ENCODE measurements around the gene MUC6.

The MUC6 gene, protein sequence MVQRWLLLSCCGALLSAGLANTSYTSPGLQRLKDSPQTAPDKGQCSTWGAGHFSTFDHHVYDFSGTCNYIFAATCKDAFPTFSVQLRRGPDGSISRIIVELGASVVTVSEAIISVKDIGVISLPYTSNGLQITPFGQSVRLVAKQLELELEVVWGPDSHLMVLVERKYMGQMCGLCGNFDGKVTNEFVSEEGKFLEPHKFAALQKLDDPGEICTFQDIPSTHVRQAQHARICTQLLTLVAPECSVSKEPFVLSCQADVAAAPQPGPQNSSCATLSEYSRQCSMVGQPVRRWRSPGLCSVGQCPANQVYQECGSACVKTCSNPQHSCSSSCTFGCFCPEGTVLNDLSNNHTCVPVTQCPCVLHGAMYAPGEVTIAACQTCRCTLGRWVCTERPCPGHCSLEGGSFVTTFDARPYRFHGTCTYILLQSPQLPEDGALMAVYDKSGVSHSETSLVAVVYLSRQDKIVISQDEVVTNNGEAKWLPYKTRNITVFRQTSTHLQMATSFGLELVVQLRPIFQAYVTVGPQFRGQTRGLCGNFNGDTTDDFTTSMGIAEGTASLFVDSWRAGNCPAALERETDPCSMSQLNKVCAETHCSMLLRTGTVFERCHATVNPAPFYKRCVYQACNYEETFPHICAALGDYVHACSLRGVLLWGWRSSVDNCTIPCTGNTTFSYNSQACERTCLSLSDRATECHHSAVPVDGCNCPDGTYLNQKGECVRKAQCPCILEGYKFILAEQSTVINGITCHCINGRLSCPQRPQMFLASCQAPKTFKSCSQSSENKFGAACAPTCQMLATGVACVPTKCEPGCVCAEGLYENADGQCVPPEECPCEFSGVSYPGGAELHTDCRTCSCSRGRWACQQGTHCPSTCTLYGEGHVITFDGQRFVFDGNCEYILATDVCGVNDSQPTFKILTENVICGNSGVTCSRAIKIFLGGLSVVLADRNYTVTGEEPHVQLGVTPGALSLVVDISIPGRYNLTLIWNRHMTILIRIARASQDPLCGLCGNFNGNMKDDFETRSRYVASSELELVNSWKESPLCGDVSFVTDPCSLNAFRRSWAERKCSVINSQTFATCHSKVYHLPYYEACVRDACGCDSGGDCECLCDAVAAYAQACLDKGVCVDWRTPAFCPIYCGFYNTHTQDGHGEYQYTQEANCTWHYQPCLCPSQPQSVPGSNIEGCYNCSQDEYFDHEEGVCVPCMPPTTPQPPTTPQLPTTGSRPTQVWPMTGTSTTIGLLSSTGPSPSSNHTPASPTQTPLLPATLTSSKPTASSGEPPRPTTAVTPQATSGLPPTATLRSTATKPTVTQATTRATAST (N-terminal part only)

DNA sequence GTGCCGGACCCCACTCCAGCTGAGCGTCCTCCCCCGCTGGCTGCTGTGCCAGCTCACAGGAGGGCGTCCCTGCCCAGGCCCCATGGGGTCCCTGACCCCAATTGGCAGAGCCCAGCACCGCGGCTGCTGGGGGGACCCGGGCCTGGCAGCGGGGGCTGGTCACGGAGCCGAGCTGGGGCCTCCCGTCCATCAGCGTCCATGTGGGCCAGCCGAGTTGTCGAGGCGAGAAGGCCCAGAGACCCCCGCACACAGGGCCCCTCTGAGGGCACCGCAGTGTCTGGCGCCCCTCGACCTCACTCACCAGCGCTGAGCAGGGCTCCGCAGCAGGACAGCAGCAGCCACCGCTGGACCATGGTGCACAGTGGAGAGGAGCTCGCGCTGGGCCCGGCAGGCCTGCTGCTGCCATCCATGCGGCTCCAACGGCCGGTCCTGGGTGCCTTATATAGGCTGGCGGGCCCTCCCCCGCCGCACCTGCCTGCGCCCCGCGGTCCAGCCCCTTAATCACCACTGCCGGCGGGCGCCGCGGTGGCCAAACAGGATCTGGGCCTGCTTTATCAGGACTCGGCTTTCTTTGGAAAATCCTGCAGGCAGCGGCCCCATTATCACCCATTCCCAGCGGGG lies at the start of gene MUC6:
Gene MUC6, minus strand, starts transcription at position 416 of the 621 bp plus-strand sequence. Its CDS starts 63 bp downstream, at position 353.
- no peak for DNase-seq

GRCh38 chr11:1085440-1086170 lies 49.1 kb upstream of the MUC6 start:
- no peak for DNase-seq

DNA sequence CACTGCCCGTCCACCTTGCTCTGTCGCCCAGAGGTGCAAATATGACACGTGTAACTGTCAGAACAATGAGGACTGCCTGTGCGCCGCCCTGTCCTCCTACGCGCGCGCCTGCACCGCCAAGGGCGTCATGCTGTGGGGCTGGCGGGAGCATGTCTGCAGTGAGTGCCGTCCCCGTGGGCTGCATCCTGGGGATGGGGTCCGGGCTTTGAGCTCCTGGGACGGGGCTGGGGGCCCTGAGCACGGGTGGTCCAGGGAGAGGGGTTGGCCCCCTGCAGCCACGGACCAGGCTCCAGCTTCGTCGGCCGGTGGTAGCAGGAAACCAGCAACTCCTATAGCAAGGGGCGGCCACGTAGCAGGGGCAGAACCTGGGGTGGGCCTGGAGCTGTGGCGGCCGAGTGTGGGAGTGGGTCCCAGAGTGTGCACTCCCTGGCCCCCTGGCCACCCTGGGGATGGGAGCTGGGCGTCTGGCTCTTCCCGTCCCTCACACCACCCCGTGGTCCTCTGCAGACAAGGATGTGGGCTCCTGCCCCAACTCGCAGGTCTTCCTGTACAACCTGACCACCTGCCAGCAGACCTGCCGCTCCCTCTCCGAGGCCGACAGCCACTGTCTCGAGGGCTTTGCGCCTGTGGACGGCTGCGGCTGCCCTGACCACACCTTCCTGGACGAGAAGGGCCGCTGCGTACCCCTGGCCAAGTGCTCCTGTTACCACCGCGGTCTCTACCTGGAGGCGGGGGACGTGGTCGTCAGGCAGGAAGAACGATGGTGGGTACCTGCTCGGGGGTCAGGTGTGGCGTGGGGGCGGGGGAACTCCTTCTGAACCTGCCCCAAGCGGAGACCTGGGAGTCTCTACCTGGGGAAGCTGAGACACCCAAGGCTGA lies 48.3 kb upstream of the MUC6 start:
- no peak for DNase-seq

GRCh38 chr11:1083621-1084551 lies 47.4 kb upstream of the MUC6 start:
- DNase-seq, result no peak

DNA sequence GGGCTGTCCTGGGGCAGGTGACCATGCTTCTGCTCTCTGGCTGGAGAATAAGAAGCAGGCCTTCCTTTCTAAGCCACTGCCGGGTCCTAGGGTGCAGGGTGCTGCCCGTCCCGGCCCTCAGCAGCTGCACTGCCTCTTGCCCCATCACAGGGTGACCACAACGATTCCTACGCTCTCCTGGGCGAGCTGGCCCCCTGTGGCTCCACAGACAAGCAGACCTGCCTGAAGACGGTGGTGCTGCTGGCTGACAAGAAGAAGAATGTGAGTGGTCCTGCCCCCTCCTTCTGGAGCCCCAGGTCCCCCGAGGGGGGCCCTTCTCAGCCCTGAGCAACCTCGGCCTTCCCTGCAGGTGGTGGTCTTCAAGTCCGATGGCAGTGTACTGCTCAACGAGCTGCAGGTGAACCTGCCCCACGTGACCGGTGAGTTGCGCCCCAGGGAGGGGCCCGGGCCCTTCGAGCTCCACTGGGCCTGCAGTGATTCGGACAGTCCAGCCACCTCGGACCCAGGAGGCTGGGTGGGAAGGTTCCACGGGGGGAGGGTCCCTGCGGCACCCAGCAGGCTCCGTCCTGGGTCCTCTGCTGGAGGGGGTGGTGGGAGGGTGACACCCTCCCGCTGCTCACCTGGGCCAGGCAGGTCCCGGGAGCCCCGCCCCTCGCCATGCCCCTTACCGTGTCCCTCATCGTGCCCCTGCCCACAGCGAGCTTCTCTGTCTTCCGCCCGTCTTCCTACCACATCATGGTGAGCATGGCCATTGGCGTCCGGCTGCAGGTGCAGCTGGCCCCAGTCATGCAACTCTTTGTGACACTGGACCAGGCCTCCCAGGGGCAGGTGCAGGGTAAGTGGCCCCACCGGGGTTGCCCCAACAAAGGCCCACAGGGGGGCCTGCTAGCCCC lies 46.5 kb upstream of the MUC6 start:
- no peak for DNase-seq

DNA sequence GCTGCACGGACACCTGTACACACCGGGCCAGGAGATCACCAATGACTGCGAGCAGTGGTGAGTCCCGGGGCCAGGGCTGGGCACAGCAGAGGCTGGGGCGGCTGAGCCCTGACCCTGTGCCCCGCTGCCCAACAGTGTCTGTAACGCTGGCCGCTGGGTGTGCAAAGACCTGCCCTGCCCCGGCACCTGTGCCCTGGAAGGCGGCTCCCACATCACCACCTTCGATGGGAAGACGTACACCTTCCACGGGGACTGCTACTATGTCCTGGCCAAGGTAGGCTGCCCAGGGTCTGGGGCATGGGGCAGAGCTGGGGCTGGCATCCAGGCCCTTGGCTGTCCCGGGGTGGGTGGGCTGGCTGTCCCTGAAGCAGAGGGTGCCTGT lies 45.8 kb upstream of the MUC6 start:
- DNase-seq, result no peak

DNA sequence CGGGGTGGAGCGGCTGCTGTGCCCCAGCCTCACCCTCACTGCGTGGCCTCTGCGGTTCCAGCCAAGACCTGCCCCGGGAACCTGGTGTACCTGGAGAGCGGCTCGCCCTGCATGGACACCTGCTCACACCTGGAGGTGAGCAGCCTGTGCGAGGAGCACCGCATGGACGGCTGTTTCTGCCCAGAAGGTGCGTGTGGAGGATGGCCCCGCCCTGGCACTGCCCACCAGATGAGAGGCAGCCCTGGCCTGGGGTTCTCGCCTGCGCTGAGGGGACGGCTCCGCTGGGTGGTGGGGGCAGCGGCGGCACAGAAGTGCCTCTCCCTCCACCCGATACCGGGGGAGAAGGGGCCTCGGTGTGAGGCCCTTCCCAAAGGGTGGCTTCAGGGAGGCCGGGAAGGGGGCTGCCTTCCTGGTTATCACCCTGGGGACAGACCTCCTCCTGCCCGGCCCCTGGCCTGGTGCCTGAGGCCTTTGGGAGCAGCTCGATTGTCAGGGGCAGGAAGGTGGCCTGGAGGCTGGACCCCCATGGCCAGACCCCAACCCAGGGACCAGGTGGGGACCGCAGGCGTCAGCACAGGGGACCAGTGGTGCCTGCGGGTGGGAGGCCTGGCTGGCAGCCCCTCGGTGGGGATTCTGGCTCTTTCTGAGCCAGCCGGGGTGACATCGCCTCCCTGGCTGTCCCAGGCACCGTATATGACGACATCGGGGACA lies 45.2 kb upstream of the MUC6 start:
- no peak for DNase-seq

- no peak for DNase-seq
Measured at GRCh38 chr11:1078191-1078601, 41.7 kb upstream of the MUC6 start.

DNA sequence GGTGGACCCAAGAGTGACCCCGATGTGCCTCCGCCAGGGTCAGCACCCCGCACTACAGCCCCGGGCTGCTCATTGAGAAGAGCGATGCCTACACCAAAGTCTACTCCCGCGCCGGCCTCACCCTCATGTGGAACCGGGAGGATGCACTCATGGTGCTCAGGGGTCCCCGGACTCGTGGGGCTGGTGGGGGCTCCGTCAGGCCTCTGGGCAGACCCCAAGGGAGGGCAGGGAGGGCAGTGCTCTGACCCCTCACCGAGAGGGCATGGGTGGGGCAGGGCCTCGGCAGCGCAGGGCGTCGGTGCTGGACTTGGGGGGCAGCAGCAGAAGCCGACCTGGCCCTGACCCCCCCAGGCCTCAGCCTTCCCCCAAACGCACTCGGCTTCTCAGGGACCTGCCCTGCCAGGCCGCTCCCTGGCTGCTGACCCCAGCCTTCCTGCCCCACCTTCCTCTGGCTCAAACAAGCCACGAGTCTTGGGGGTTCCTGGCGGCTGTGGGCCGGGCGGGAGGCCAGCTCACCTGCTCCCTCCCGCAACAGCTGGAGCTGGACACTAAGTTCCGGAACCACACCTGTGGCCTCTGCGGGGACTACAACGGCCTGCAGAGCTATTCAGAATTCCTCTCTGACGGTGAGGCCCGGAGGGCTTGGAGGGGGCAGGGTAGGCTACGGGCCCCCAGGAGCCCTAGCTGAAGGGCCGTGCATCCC lies 41.0 kb upstream of the MUC6 start:
- DNase-seq, result no peak

GRCh38 chr11:1077033-1077416 lies 40.5 kb upstream of the MUC6 start:
- no peak for DNase-seq

DNA sequence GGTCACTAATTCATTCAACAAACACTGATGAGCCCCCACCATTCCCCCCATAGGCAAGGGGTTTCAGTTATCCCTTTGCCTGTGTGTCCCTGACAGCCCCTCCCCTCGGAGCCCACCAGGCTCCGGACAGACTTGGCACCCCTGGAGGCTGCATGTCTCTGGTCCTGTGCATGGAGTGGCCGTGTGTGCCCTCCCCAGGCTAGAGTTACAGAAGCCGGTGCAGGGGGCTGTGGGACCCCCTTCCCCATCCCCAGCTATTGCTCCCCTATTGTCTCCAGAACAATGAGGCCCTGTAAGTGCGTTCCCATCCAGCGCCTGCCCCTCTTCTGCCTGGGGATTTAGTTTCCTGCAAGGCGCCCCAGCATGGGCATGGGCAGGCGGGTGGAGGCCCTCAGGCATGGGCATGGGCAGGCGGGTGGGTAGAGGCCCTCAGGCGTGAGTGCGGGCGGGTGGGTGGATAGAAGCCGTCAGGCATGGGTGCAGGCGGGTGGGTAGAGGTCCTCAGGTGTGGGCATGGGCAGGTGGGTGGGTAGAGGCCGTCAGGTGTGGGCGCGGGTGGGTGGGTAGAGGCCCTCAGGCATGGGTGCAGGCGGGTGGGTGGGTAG lies 39.6 kb upstream of the MUC6 start:
- DNase-seq, result no peak

- no peak for DNase-seq
Measured at GRCh38 chr11:1075341-1075911, 38.9 kb upstream of the MUC6 start.

GRCh38 chr11:1074244-1075221 lies 38.0 kb upstream of the MUC6 start, which contains the start of gene MUC2:
Gene MUC2, plus strand, starts transcription at chr11:1074874.
- DNase-seq, result no peak

DNA sequence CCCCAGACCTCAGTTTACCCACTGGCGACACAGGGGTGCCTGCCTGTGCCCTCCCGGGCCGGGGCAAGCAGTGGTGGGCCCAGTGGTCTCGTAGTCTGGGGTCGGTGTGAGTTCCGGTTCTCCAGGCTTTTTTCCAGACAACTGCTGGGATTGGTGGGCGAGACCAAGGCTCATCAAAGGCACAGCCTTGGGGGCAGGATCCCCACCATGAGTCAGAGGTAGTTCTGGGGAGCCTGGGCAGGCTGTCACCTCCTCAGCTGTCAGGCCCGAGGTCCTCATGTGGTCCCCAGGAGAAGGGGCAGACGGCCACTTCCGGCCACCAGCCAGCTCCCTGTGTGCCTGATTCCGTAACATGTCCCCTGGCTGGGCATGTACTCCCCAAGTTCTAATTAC lies 37.3 kb upstream of the MUC6 start:
- no peak for DNase-seq

DNA sequence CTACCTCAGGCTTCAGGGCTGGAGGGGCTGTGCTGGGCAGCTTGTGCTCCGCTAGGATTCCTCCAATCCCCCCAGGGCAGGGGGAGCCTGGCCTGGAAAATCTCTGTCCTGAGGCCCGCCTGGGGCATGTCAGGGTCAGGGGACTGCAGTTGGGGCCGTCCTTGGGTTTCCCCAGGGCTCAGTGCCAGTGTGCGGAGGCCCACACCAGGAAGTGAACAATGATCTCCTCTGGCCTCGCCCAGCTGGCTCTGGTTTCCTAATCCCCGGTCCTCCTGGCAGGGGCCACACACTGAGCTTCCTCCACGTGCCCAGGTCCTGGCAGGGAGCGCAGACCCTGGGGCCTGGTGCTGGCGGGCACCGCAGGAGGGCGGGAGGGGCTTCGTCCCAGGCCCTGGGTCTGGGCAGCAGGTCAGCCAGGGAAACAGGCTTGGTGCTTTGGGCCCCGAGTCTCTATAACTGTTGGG lies 36.8 kb upstream of the MUC6 start:
- no peak for DNase-seq
